ENCODE measurements around the gene MED13L.

MED13L gene

GRCh38 chr12:116188581-116188980 lies 88.9 kb downstream of the MED13L start:
- TF ChIP-seq SUZ12 (IDR thresholded peaks at IDR 0.05; ENCODE audit: extremely low read depth, insufficient read depth, insufficient read length) = no peak
- H3K4me3 ChIP-seq (ENCODE audit: insufficient read length, low read depth) = no peak overlapping the region
- no peaks in the 10 kb centered on the region for H3K9me3 ChIP-seq (ENCODE audit: insufficient read depth, low read length)
- no peaks in the 10 kb centered on the region for H3K27me3 ChIP-seq (ENCODE audit: insufficient read depth, insufficient read length)
- H3K9ac ChIP-seq (ENCODE audit: insufficient read length, low read depth) = no peak overlapping the region
- DNase-seq (ENCODE audit: low read depth, low spot score) = no peak
- H3K36me3 ChIP-seq (ENCODE audit: insufficient read depth, insufficient read length, low read length) = no peaks in the 10 kb centered on the region
- H3K4me1 ChIP-seq (ENCODE audit: insufficient read depth, insufficient read length) = no peaks in the 10 kb centered on the region

GRCh38 chr12:116187151-116187511 lies 90.4 kb downstream of the MED13L start:
- no peaks in the 10 kb centered on the region for H3K4me1 ChIP-seq (ENCODE audit: insufficient read depth, insufficient read length)
- no peak overlapping the region for H3K4me3 ChIP-seq (ENCODE audit: insufficient read length, low read depth)
- DNase-seq (ENCODE audit: low read depth, low spot score) = no peak
- TF ChIP-seq YY1 (IDR thresholded peaks at IDR 0.05; ENCODE audit: insufficient read depth, insufficient read length) (no peak), ZNF274 (IDR thresholded peaks at IDR 0.05; ENCODE audit: low read depth, low read length) (no peak), SUZ12 (IDR thresholded peaks at IDR 0.05; ENCODE audit: extremely low read depth, insufficient read depth, insufficient read length) (no peak)
- H3K27me3 ChIP-seq (ENCODE audit: insufficient read depth, insufficient read length) = no peaks in the 10 kb centered on the region
- no peaks in the 10 kb centered on the region for H3K36me3 ChIP-seq (ENCODE audit: insufficient read depth, insufficient read length, low read length)
- H3K9me3 ChIP-seq (ENCODE audit: insufficient read depth, low read length) = no peaks in the 10 kb centered on the region
- H3K9ac ChIP-seq (ENCODE audit: insufficient read length, low read depth) = no peak overlapping the region

DNA sequence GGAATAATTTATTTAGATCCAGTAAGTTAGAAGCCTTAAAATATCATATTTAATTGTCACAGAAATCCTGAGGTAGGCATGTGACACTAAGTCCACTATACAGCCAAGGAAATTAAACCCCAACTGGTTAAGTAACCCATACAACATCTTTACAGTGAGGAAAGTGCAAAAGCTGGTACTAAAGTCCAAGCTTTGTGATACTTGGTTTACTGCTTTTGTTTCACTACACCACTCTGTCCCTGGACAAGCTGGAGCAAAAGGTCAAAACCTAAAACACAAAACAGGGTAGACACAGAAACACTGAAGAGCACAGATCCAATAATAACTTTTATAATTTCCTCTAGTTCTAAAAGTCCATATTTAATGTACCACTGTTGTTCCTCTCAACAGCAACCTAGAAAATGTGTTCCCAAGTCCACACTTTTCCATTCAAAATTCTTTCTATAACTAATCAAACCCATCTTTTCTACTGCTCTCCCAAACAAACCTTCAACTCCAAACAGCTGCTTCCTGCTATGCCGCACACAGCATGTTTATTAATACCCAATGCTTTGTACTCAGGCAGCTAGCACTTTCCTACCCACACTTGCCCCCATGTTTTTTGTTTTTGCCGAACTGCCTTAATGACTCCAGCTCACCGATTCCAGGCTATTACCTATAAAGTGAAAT lies 90.9 kb downstream of the MED13L start:
- no peaks in the 10 kb centered on the region for H3K36me3 ChIP-seq (ENCODE audit: insufficient read depth, insufficient read length, low read length)
- no peak overlapping the region for H3K9ac ChIP-seq (ENCODE audit: insufficient read length, low read depth)
- TF ChIP-seq YY1 (IDR thresholded peaks at IDR 0.05; ENCODE audit: insufficient read depth, insufficient read length) (no peak), SUZ12 (IDR thresholded peaks at IDR 0.05; ENCODE audit: extremely low read depth, insufficient read depth, insufficient read length) (no peak), ZNF274 (IDR thresholded peaks at IDR 0.05; ENCODE audit: low read depth, low read length) (no peak)
- H3K9me3 ChIP-seq (ENCODE audit: insufficient read depth, low read length) = no peaks in the 10 kb centered on the region
- no peaks in the 10 kb centered on the region for H3K27me3 ChIP-seq (ENCODE audit: insufficient read depth, insufficient read length)
- no peak for DNase-seq (ENCODE audit: low read depth, low spot score)
- H3K4me3 ChIP-seq (ENCODE audit: insufficient read length, low read depth) = no peak overlapping the region
- H3K4me1 ChIP-seq (ENCODE audit: insufficient read depth, insufficient read length) = no peaks in the 10 kb centered on the region

- Histone ChIP-seq H3K36me3 (ENCODE audit: insufficient read depth, insufficient read length, low read length) (no peaks in the 10 kb centered on the region), H3K27me3 (ENCODE audit: insufficient read depth, insufficient read length) (no peaks in the 10 kb centered on the region), H3K9me3 (ENCODE audit: insufficient read depth, low read length) (no peaks in the 10 kb centered on the region), H3K9ac (ENCODE audit: insufficient read length, low read depth) (no peak overlapping the region), H3K4me1 (ENCODE audit: insufficient read depth, insufficient read length) (no peaks in the 10 kb centered on the region), H3K4me3 (ENCODE audit: insufficient read length, low read depth) (no peak overlapping the region)
- TF ChIP-seq YY1 (IDR thresholded peaks at IDR 0.05; ENCODE audit: insufficient read depth, insufficient read length) (no peak), SUZ12 (IDR thresholded peaks at IDR 0.05; ENCODE audit: extremely low read depth, insufficient read depth, insufficient read length) (no peak), ZNF274 (IDR thresholded peaks at IDR 0.05; ENCODE audit: low read depth, low read length) (no peak)
- no peak for DNase-seq (ENCODE audit: low read depth, low spot score)
Measured at GRCh38 chr12:116184763-116185162, 92.7 kb downstream of the MED13L start.

DNA sequence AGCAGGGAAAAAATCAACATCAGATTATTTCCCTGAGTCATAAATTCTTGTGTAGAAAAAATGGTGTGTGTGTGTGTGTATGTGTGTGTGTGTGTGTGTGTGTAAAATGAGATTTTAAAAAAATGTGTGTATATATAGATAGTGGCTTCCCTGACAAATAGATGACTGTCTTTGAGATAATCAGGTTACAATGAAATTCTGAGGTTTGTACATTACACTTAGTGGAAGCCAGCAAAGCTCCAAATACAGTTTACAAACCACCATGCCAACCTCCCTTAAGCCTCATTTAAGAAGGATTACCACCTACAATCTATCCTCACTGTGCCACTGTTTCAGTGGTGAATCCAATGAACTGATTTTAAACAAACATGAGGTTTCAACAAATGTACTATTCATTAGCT lies 93.8 kb downstream of the MED13L start:
- TF ChIP-seq ZNF274 (IDR thresholded peaks at IDR 0.05; ENCODE audit: low read depth, low read length) = no peak
- no peak for TF ChIP-seq YY1 (IDR thresholded peaks at IDR 0.05; ENCODE audit: insufficient read depth, insufficient read length)
- no peak for TF ChIP-seq SUZ12 (IDR thresholded peaks at IDR 0.05; ENCODE audit: extremely low read depth, insufficient read depth, insufficient read length)
- no peak for DNase-seq (ENCODE audit: low read depth, low spot score)
- H3K4me3 ChIP-seq (ENCODE audit: insufficient read length, low read depth) = no peak overlapping the region
- H3K9me3 ChIP-seq (ENCODE audit: insufficient read depth, low read length) = no peaks in the 10 kb centered on the region
- H3K9ac ChIP-seq (ENCODE audit: insufficient read length, low read depth) = no peak overlapping the region
- no peaks in the 10 kb centered on the region for H3K27me3 ChIP-seq (ENCODE audit: insufficient read depth, insufficient read length)
- no peaks in the 10 kb centered on the region for H3K36me3 ChIP-seq (ENCODE audit: insufficient read depth, insufficient read length, low read length)
- H3K4me1 ChIP-seq (ENCODE audit: insufficient read depth, insufficient read length) = no peaks in the 10 kb centered on the region

- Histone ChIP-seq H3K9ac (ENCODE audit: insufficient read length, low read depth) (no peak overlapping the region), H3K4me3 (ENCODE audit: insufficient read length, low read depth) (no peak overlapping the region), H3K9me3 (ENCODE audit: insufficient read depth, low read length) (no peaks in the 10 kb centered on the region), H3K36me3 (ENCODE audit: insufficient read depth, insufficient read length, low read length) (no peaks in the 10 kb centered on the region), H3K27me3 (ENCODE audit: insufficient read depth, insufficient read length) (no peaks in the 10 kb centered on the region), H3K4me1 (ENCODE audit: insufficient read depth, insufficient read length) (no peaks in the 10 kb centered on the region)
- no peak for DNase-seq (ENCODE audit: low read depth, low spot score)
- TF ChIP-seq ZNF274 (IDR thresholded peaks at IDR 0.05; ENCODE audit: low read depth, low read length) (no peak), YY1 (IDR thresholded peaks at IDR 0.05; ENCODE audit: insufficient read depth, insufficient read length) (no peak), SUZ12 (IDR thresholded peaks at IDR 0.05; ENCODE audit: extremely low read depth, insufficient read depth, insufficient read length) (no peak)
Measured at GRCh38 chr12:116182359-116183063, 95.0 kb downstream of the MED13L start.

- Histone ChIP-seq H3K4me1 (ENCODE audit: insufficient read depth, insufficient read length) (no peaks in the 10 kb centered on the region), H3K4me3 (ENCODE audit: insufficient read length, low read depth) (no peak overlapping the region)
Measured at GRCh38 chr12:116180448-116180847, 97.0 kb downstream of the MED13L start.

More at GRCh38 chr12:116180448-116180847, 97.0 kb downstream of the MED13L start:
- Histone ChIP-seq H3K36me3 (ENCODE audit: insufficient read depth, insufficient read length, low read length) (no peaks in the 10 kb centered on the region), H3K9ac (ENCODE audit: insufficient read length, low read depth) (no peak overlapping the region), H3K9me3 (ENCODE audit: insufficient read depth, low read length) (no peaks in the 10 kb centered on the region), H3K27me3 (ENCODE audit: insufficient read depth, insufficient read length) (no peaks in the 10 kb centered on the region)
- no peak for TF ChIP-seq ZNF274 (IDR thresholded peaks at IDR 0.05; ENCODE audit: low read depth, low read length)
- no peak for TF ChIP-seq YY1 (IDR thresholded peaks at IDR 0.05; ENCODE audit: insufficient read depth, insufficient read length)
- no peak for DNase-seq (ENCODE audit: low read depth, low spot score)

Data from NT2/D1 (cell line).